NCI-H526 (cell line): ENCODE measurements around the gene LIMS2.

ENCODE experiments used
- DNase-seq, 2 experiments: peaks; one replicate each; lab custom pipeline; 2025; lab: John Stamatoyannopoulos, UW

Gene LIMS2

GRCh38 chr2:127605691-127606263, 69.6 kb downstream of the LIMS2 start:
- DNase-seq: no peak

- no peak for DNase-seq
These were observed 70.3 kb downstream of the LIMS2 start for GRCh38 chr2:127604986-127605385.

- no peak for DNase-seq
These were observed 76.1 kb downstream of the LIMS2 start for GRCh38 chr2:127599211-127599610.

GRCh38 chr2:127598711-127599110, 76.6 kb downstream of the LIMS2 start:
- DNase-seq: no peak

GRCh38 chr2:127597984-127598380, 77.3 kb downstream of the LIMS2 start:
- no peak for DNase-seq

GRCh38 chr2:127597046-127597983, 78.0 kb downstream of the LIMS2 start:
- no peak for DNase-seq

- DNase-seq: no peak
These were observed 78.9 kb downstream of the LIMS2 start for GRCh38 chr2:127596311-127597045.

- no peak for DNase-seq
These were observed 81.2 kb downstream of the LIMS2 start for GRCh38 chr2:127594116-127594591.

GRCh38 chr2:127593228-127594115, 81.9 kb downstream of the LIMS2 start:
- DNase-seq: no peak

GRCh38 chr2:127592761-127593227, 82.5 kb downstream of the LIMS2 start:
- DNase-seq: no peak

GRCh38 chr2:127591221-127591923, 84.0 kb downstream of the LIMS2 start:
- peak; percentile 34 to 77 for DNase-seq

- DNase-seq: no peak
These were observed 84.7 kb downstream of the LIMS2 start for GRCh38 chr2:127590386-127591190.

- no peak for DNase-seq
These were observed 85.5 kb downstream of the LIMS2 start for GRCh38 chr2:127589841-127590240.

- no peak for DNase-seq
These were observed 86.0 kb downstream of the LIMS2 start for GRCh38 chr2:127589358-127589757.
